MM.1S (cell line): ENCODE measurements around the gene CCL26.
"Not testable (repeated sequence)": the region's sequence is repeated elsewhere in the genome, so short reads cannot be mapped to it uniquely, and the experiment has no call there.

ENCODE experiments used
- DNase-seq: peaks from one replicate; pipeline ENCODE4 v3.0.0-alpha.2; 2015
- H2AFZ ChIP-seq: fragments of 300-600 bp; sonication (generic); 2 replicates; pipeline ENCODE4 v1.6.0; 2016; ENCODE audit warnings: antibody characterized with exemption, low read length
- H3F3A ChIP-seq: fragments of 300-600 bp; sonication (generic); 2 replicates; pipeline ENCODE4 v1.6.1; 2016; ENCODE audit warnings: mild to moderate bottlenecking, antibody characterized with exemption, low read length, moderate library complexity, mixed read lengths; ENCODE audit not compliant: insufficient read depth
- H3K27ac ChIP-seq: fragments of 300-600 bp; sonication (generic); 2 replicates; pipeline ENCODE4 v1.5.1; 2016; ENCODE audit warnings: mild to moderate bottlenecking, low read length
- H3K27me3 ChIP-seq: fragments of 300-600 bp; sonication (generic); replicated peaks from 2 replicates; pipeline ENCODE4 v1.6.0; 2016; ENCODE audit warnings: low read length; ENCODE audit not compliant: insufficient read depth
- H3K36me3 ChIP-seq: fragments of 300-600 bp; sonication (generic); replicated peaks from 2 replicates; pipeline ENCODE4 v1.6.1; 2016; ENCODE audit warnings: mild to moderate bottlenecking, low read length, mixed read lengths; ENCODE audit not compliant: insufficient read depth
- H3K4me1 ChIP-seq: fragments of 300-600 bp; sonication (generic); 2 replicates; pipeline ENCODE4 v1.6.1; 2016; ENCODE audit warnings: low read length, mixed read lengths
- H3K4me2 ChIP-seq: fragments of 300-600 bp; sonication (generic); 2 replicates; pipeline ENCODE4 v1.6.0; 2016; ENCODE audit warnings: low read depth, low read length
- H3K4me3 ChIP-seq: fragments of 300-600 bp; sonication (generic); 2 replicates; pipeline ENCODE4 v1.5.1; 2016; ENCODE audit warnings: low read length, mixed read lengths
- H3K79me2 ChIP-seq: fragments of 300-600 bp; sonication (generic); 2 replicates; pipeline ENCODE4 v1.6.1; 2016; ENCODE audit warnings: mixed run types, low read length, mixed read lengths
- H3K9ac ChIP-seq: fragments of 300-600 bp; sonication (generic); 2 replicates; pipeline ENCODE4 v1.6.1; 2016; ENCODE audit warnings: low read length, mixed read lengths
- H3K9me2 ChIP-seq: fragments of 300-600 bp; sonication (generic); replicated peaks from 2 replicates; pipeline ENCODE4 v1.6.1; 2016; ENCODE audit warnings: mild to moderate bottlenecking, low read length, mixed read lengths; ENCODE audit not compliant: insufficient read depth
- H3K9me3 ChIP-seq: fragments of 300-600 bp; sonication (generic); replicated peaks from 2 replicates; pipeline ENCODE4 v1.6.1; 2016; ENCODE audit warnings: mild to moderate bottlenecking, low read length, mixed read lengths; ENCODE audit not compliant: insufficient read depth
- H4K20me1 ChIP-seq: fragments of 300-600 bp; sonication (generic); 2 replicates; pipeline ENCODE4 v1.6.1; 2016; ENCODE audit warnings: mild to moderate bottlenecking, low read length, moderate library complexity, mixed read lengths; ENCODE audit not compliant: insufficient read depth
- CTCF ChIP-seq: fragments of 300-600 bp; sonication (generic); IDR thresholded peaks from 2 replicates; pipeline ENCODE4 v1.5.1; 2016; ENCODE audit warnings: antibody characterized with exemption, low read length, mixed read lengths
- EZH2 ChIP-seq: fragments of 300-600 bp; sonication (generic); optimal IDR thresholded peaks from 2 replicates; pipeline ENCODE3; 2017; ENCODE audit warnings: low read depth, mild to moderate bottlenecking, antibody characterized with exemption, low read length, mixed read lengths
- EZH2phosphoT487 ChIP-seq: fragments of 300-600 bp; sonication (generic); IDR thresholded peaks from 2 replicates; pipeline ENCODE4 v1.6.1; 2018; ENCODE audit warnings: antibody characterized with exemption, low read length

CCL26 gene

GRCh38 chr7:75725306-75725705 lies 46.7 kb downstream of the CCL26 start:
- no peak overlapping the region for H2AFZ ChIP-seq
- DNase-seq: no peak
- no peaks in the 10 kb centered on the region for H3K36me3 ChIP-seq
- no peaks in the 10 kb centered on the region for H3K27me3 ChIP-seq
- no peak overlapping the region for H3K27ac ChIP-seq
- H3K79me2 ChIP-seq: no peaks in the 10 kb centered on the region
- H3K4me2 ChIP-seq: no peak overlapping the region
- no peak overlapping the region for H3K4me3 ChIP-seq
- no peaks in the 10 kb centered on the region for H3F3A ChIP-seq
- no peaks in the 10 kb centered on the region for H3K9me3 ChIP-seq
- TF ChIP-seq EZH2 (no peak), CTCF (no peak), EZH2phosphoT487 (no peak)
- peaks cover 7% of the 10 kb centered on the region; the same call in 1 of the 2 replicates for H3K4me1 ChIP-seq
- no peaks in the 10 kb centered on the region for H3K9me2 ChIP-seq
- no peak overlapping the region for H3K9ac ChIP-seq
- H4K20me1 ChIP-seq: no peaks in the 10 kb centered on the region

DNA sequence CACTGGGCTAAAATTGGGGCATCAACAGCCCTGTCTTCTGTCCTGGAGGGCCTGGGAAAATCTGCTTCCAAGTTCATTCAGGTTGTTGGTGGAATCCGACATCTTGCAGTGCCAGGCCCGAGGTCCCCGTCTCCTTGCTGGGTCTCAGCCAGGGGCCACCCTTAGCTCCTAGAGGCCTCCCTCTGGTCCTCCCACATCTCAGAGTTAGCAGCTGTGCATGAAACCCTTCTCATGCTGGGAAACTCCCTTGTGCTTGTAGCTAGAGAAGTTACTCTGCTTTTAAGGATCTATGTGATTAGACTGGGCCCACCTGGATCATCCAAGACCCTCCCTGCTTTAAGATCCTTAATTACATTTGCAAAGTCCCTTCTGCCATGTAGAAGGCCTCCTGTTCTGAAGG lies 48.6 kb downstream of the CCL26 start:
- Histone ChIP-seq H3K9me2 (no peaks in the 10 kb centered on the region), H3K36me3 (no peaks in the 10 kb centered on the region), H3F3A (no peaks in the 10 kb centered on the region), H4K20me1 (no peaks in the 10 kb centered on the region), H3K9me3 (no peaks in the 10 kb centered on the region), H3K27me3 (no peaks in the 10 kb centered on the region), H3K79me2 (no peaks in the 10 kb centered on the region), H3K4me1 (peaks cover 7% of the 10 kb centered on the region; the same call in 1 of the 2 replicates), H3K9ac (no peak overlapping the region), H3K4me2 (no peak overlapping the region), H2AFZ (no peak overlapping the region), H3K4me3 (no peak overlapping the region), H3K27ac (no peak overlapping the region)
- no peak for DNase-seq
- TF ChIP-seq CTCF (no peak), EZH2 (no peak), EZH2phosphoT487 (no peak)

GRCh38 chr7:75722373-75722772 lies 49.6 kb downstream of the CCL26 start:
- no peaks in the 10 kb centered on the region for H3K36me3 ChIP-seq
- H3K9ac ChIP-seq: no peak overlapping the region
- H3F3A ChIP-seq: no peaks in the 10 kb centered on the region
- H3K4me2 ChIP-seq: no peak overlapping the region
- H3K27ac ChIP-seq: no peak overlapping the region
- H3K4me1 ChIP-seq: no peaks in the 10 kb centered on the region
- H3K4me3 ChIP-seq: no peak overlapping the region
- no peaks in the 10 kb centered on the region for H3K9me3 ChIP-seq
- no peaks in the 10 kb centered on the region for H4K20me1 ChIP-seq
- TF ChIP-seq EZH2 (no peak), EZH2phosphoT487 (no peak), CTCF (no peak)
- H3K9me2 ChIP-seq: no peaks in the 10 kb centered on the region
- H2AFZ ChIP-seq: no peak overlapping the region
- no peak for DNase-seq
- H3K79me2 ChIP-seq: no peaks in the 10 kb centered on the region
- no peaks in the 10 kb centered on the region for H3K27me3 ChIP-seq

- not testable (repeated sequence) for DNase-seq, H3K27ac ChIP-seq, H3K9me2 ChIP-seq
Measured at GRCh38 chr7:75721922-75722321, 50.1 kb downstream of the CCL26 start.

More at GRCh38 chr7:75721922-75722321, 50.1 kb downstream of the CCL26 start:
- not testable (repeated sequence) for H3K4me2 ChIP-seq, H3K36me3 ChIP-seq, H3K79me2 ChIP-seq, H3K4me3 ChIP-seq, H3K9ac ChIP-seq, H2AFZ ChIP-seq, H3K4me1 ChIP-seq, H3F3A ChIP-seq, H4K20me1 ChIP-seq, H3K27me3 ChIP-seq, H3K9me3 ChIP-seq
